IMR-90 (cell line): ENCODE results near the gene UBE3B. TPM values are rescaled to one million over a fixed set of nuclear protein-coding genes. Genes with fewer than 3 reads are reported as not detected.

ENCODE experiments used
- ATAC-seq: fragments of 200-7000 bp; cut with Tn5 transposase; 2 replicates; pipeline ENCODE4 v1.9.1; 2020; ENCODE audit warnings: low read depth, mild to moderate bottlenecking, moderate library complexity
- BruUV-seq: library from RNA; stranded (reverse); fragments of 400-500 nt; replicated peaks from 2 replicates; lab custom pipeline; 2021; lab: Mats Ljungman, UMichigan
- CTCF ChIA-PET: fragments of 300-600 bp; formaldehyde crosslinking; extraction: SDS; loops from one replicate; lab custom pipeline; 2021; ENCODE audit warnings: antibody characterized with exemption; lab: Yijun Ruan, JAX
- POLR2A ChIA-PET: fragments of 300-600 bp; sonication (Branson Sonifier 250); formaldehyde crosslinking; loops from one replicate; lab custom pipeline; 2022; ENCODE audit warnings: antibody characterized with exemption; ENCODE audit not compliant: unreplicated experiment; lab: Charles Lee
- DNase-seq: peaks from one replicate; pipeline ENCODE4 v3.0.0; 2013
- H2AFZ ChIP-seq: replicated peaks from 2 replicates; pipeline ENCODE3; 2013; ENCODE audit warnings: low read length, mild to moderate bottlenecking; ENCODE audit not compliant: poor library complexity
- H2AK5ac ChIP-seq: 2 replicates; pipeline ENCODE4 v1.6.1; 2013; ENCODE audit warnings: low read depth, low read length, inconsistent platforms
- H2AK9ac ChIP-seq: replicated peaks from 2 replicates; pipeline ENCODE3; 2013; ENCODE audit warnings: mild to moderate bottlenecking, low read depth, low read length, moderate library complexity; ENCODE audit not compliant: poor library complexity
- H2BK120ac ChIP-seq: 2 replicates; pipeline ENCODE4 v1.6.1; 2013; ENCODE audit warnings: low read depth, low read length, inconsistent platforms
- H2BK15ac ChIP-seq: 3 replicates; pipeline ENCODE4 v1.6.1; 2013; ENCODE audit warnings: low read depth, low read length, inconsistent platforms
- H2BK20ac ChIP-seq: 2 replicates; pipeline ENCODE4 v1.6.1; 2013; ENCODE audit warnings: low read depth, mild to moderate bottlenecking, inconsistent platforms, low read length, moderate library complexity
- H2BK5ac ChIP-seq: 2 replicates; pipeline ENCODE4 v1.6.1; 2013; ENCODE audit warnings: mild to moderate bottlenecking, low read depth, low read length, inconsistent platforms; ENCODE audit not compliant: poor library complexity, severe bottlenecking
- H3K14ac ChIP-seq: replicated peaks from 2 replicates; pipeline ENCODE4 v1.6.1; 2013; ENCODE audit warnings: low read depth, low read length, inconsistent platforms
- H3K18ac ChIP-seq: 2 replicates; pipeline ENCODE4 v1.6.1; 2013; ENCODE audit warnings: low read depth, low read length, control low read depth
- H3K23ac ChIP-seq: 2 replicates; pipeline ENCODE4 v1.6.1; 2013; ENCODE audit warnings: low read depth, low read length, inconsistent platforms
- H3K27ac ChIP-seq: 2 replicates; pipeline ENCODE4 v1.5.1; 2013; ENCODE audit warnings: mild to moderate bottlenecking, control low read depth, low read length; ENCODE audit not compliant: insufficient read depth
- H3K27me3 ChIP-seq: 2 replicates; pipeline ENCODE4 v1.6.1; 2013; ENCODE audit warnings: low read length; ENCODE audit not compliant: control insufficient read depth, insufficient read depth
- H3K36me3 ChIP-seq: 2 replicates; pipeline ENCODE4 v1.6.1; 2013; ENCODE audit warnings: low read length, mixed read lengths; ENCODE audit not compliant: control insufficient read depth, insufficient read depth
- H3K4ac ChIP-seq: 2 replicates; pipeline ENCODE4 v1.6.1; 2013; ENCODE audit warnings: low read depth, low read length, inconsistent platforms
- H3K4me1 ChIP-seq: 2 replicates; pipeline ENCODE4 v1.6.1; 2013; ENCODE audit warnings: low read length, mixed read lengths; ENCODE audit not compliant: control insufficient read depth, insufficient read depth
- H3K4me2 ChIP-seq: 2 replicates; pipeline ENCODE4 v1.6.1; 2013; ENCODE audit warnings: low read depth, mild to moderate bottlenecking, control low read depth, low read length, moderate library complexity
- H3K4me3 ChIP-seq: 2 replicates; pipeline ENCODE4 v1.5.1; 2013; ENCODE audit warnings: low read depth, mild to moderate bottlenecking, control low read depth, low read length, moderate library complexity; ENCODE audit not compliant: insufficient read depth
- H3K56ac ChIP-seq: 2 replicates; pipeline ENCODE4 v1.6.1; 2013; ENCODE audit warnings: low read length, inconsistent platforms; ENCODE audit not compliant: insufficient read depth; ENCODE audit errors: extremely low read depth
- H3K79me1 ChIP-seq, 2 experiments: 2 replicates each; pipeline ENCODE4 v1.6.1; 2013; ENCODE audit warnings: low read length in 2 of 2, inconsistent platforms in 1 of 2, low read depth in 1 of 2
- H3K9ac ChIP-seq: 2 replicates; pipeline ENCODE4 v1.6.1; 2013; ENCODE audit warnings: low read depth, low read length, control low read depth
- H3K9me1 ChIP-seq: 2 replicates; pipeline ENCODE4 v1.6.1; 2013; ENCODE audit warnings: low read length, inconsistent platforms; ENCODE audit not compliant: insufficient read depth
- H3K9me3 ChIP-seq: 2 replicates; pipeline ENCODE4 v1.6.1; 2013; ENCODE audit warnings: low read length; ENCODE audit not compliant: control insufficient read depth, insufficient read depth
- H4K20me1 ChIP-seq: 2 replicates; pipeline ENCODE4 v1.6.1; 2013; ENCODE audit warnings: low read length, inconsistent platforms; ENCODE audit not compliant: insufficient read depth
- H4K5ac ChIP-seq: 2 replicates; pipeline ENCODE4 v1.6.1; 2013; ENCODE audit warnings: mild to moderate bottlenecking, low read depth, low read length, control low read depth
- H4K8ac ChIP-seq, 2 experiments: 2 replicates each; pipeline ENCODE4 v1.6.1; 2013; ENCODE audit warnings: low read depth in 2 of 2, low read length in 2 of 2, control low read depth in 1 of 2, inconsistent platforms in 1 of 2
- H4K91ac ChIP-seq: 2 replicates; pipeline ENCODE4 v1.6.1; 2013; ENCODE audit warnings: low read depth, low read length, inconsistent platforms; ENCODE audit not compliant: insufficient read depth
- BHLHE40 ChIP-seq: fragments of 150-350 bp; IDR thresholded peaks from 2 replicates; pipeline ENCODE4 v1.6.1; 2016; ENCODE audit warnings: mild to moderate bottlenecking, low read depth, low read length
- CHD1 ChIP-seq: IDR thresholded peaks from 2 replicates; pipeline ENCODE4 v1.6.1; 2012; ENCODE audit warnings: low read depth, low read length, improper control_type of control experiment
- MAZ ChIP-seq: IDR thresholded peaks from 2 replicates; pipeline ENCODE4 v1.6.1; 2012; ENCODE audit warnings: low read depth, mild to moderate bottlenecking, low read length, improper control_type of control experiment, moderate library complexity, borderline replicate concordance
- MXI1 ChIP-seq: IDR thresholded peaks from 2 replicates; pipeline ENCODE4 v1.6.1; 2012; ENCODE audit warnings: low read depth, mild to moderate bottlenecking, low read length, moderate library complexity, borderline replicate concordance
- NFE2L2 ChIP-seq: fragments of 150-350 bp; IDR thresholded peaks from 2 replicates; pipeline ENCODE4 v1.6.1; 2016; ENCODE audit warnings: low read depth, mild to moderate bottlenecking, low read length
- POLR2A ChIP-seq: IDR thresholded peaks from 2 replicates; pipeline ENCODE4 v1.6.1; 2012; ENCODE audit warnings: mild to moderate bottlenecking, low read depth, low read length
- RCOR1 ChIP-seq: IDR thresholded peaks from 2 replicates; pipeline ENCODE4 v1.6.1; 2012; ENCODE audit warnings: mild to moderate bottlenecking, low read length, improper control_type of control experiment; ENCODE audit not compliant: insufficient replicate concordance
- RFX5 ChIP-seq: IDR thresholded peaks from 2 replicates; pipeline ENCODE4 v1.8.0; 2012; ENCODE audit warnings: low read depth, mild to moderate bottlenecking, low read length, moderate library complexity
- SMC3 ChIP-seq: fragments of 150-350 bp; IDR thresholded peaks from 2 replicates; pipeline ENCODE4 v1.6.1; 2016; ENCODE audit warnings: low read depth, mild to moderate bottlenecking, antibody characterized with exemption, low read length, moderate library complexity
- WGBS, 2 experiments: methylation state at CpG; one replicate each; pipeline versions ENCODE4 v1.1.5 to v1.1.7; 2013; ENCODE audit warnings: missing lambda C conversion rate in 2 of 2; ENCODE audit not compliant: insufficient read length in 1 of 2; ENCODE audit errors: extremely low coverage in 2 of 2; 5-methylcytosine and 5-hydroxymethylcytosine counted together
- dilution Hi-C: fragments of 300-500 bp; cut with HindIII; formaldehyde crosslinking; loops from one replicate; pipeline ENCODE4 v1.14.3; 2018; ENCODE audit warnings: low sequenced_read_pairs; ENCODE audit not compliant: unreplicated experiment
- in situ Hi-C: fragments of 300-500 bp; cut with MboI; formaldehyde crosslinking; loops from 3 replicates; pipeline ENCODE4 v1.14.3; 2019; ENCODE audit warnings: low sequenced_read_pairs, inconsistent platforms, mixed read lengths
- intact Hi-C: fragments of 100-400 bp; cut with micrococcal nuclease; formaldehyde crosslinking; loops from 2 replicates; pipeline ENCODE4 v1.10.0; 2022
- polyA plus RNA-seq, 3 experiments: library from polyadenylated mRNA; depleted of rRNA; stranded (reverse); fragments of >200 nt; gene quantifications; 2 replicates each; pipeline ENCODE4 v1.2.3, GENCODE V29; 2012; ENCODE audit warnings: low replicate concordance in 1 of 3
- total RNA-seq: library from RNA; depleted of rRNA; stranded (reverse); fragments of >200 nt; gene quantifications from 2 replicates; pipeline ENCODE4 v1.2.3, GENCODE V29; 2012
- TF ChIP-seq, protein P1 (sequence below): conservative IDR thresholded peaks from 2 replicates; pipeline ENCODE4 v1.5.1; 2012; ENCODE audit warnings: mild to moderate bottlenecking, low read depth, low read length, improper control_type of control experiment
- TF ChIP-seq, protein P2 (sequence below): fragments of 150-350 bp; IDR thresholded peaks from 2 replicates; pipeline ENCODE4 v1.6.1; 2016; ENCODE audit warnings: low read depth, mild to moderate bottlenecking, low read length, moderate library complexity, borderline replicate concordance

UBE3B gene
- total and polyA plus RNA-seq, 2 of the 4 experiments (the other 2 are of a cell fraction) = 18.8 to 24.9 TPM

DNA sequence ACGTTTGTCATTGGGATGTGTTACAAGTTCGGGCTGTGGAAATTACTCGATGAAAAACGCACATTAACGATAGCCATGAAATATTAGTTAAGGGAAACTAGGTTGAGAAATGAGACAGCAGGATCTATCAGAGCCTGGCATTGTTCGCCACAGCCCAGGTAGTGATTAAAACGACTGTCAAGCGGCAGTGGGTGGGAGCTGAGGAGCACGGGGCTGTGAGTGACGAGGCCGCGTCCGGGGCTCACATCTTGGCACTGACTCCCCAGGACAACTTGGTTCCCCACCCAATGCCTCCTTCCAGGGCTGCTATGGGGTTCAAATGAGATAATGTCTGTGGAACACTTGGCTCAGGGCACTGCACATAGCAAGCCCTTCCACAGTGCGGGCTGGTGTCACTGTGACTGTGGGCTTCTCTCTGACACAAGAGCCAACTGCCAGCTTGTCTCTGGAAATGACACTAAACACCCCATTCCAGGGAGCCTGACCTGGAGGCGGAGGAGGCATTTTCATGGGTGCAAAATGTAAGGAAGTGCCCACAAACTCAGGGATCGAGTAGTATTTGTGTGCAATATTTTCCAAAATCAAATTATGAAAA lies 76.6 kb downstream of the UBE3B start:
- ChIA-PET CTCF (interaction anchor here (0.7 kb wide), 1 partner anchor 11 kb away, joined by 3 read pairs; no protein-coding TSS in a partner anchor), POLR2A (no interaction called here)
- Histone ChIP-seq H3K4me1 (no peaks in the 10 kb centered on the region), H2AFZ (no peak overlapping the region), H2BK120ac (no peak overlapping the region), H2BK15ac (no peak overlapping the region), H2BK20ac (no peak overlapping the region), H3K4me3 (no peak overlapping the region), H3K9ac (no peak overlapping the region), H3K9me3 (no peaks in the 10 kb centered on the region), H4K91ac (no peak overlapping the region), H4K20me1 (no peaks in the 10 kb centered on the region), H2AK5ac (no peak overlapping the region), H3K27me3 (peaks cover 31% of the 10 kb centered on the region), H4K8ac (no peak overlapping the region), H3K36me3 (no peaks in the 10 kb centered on the region), H3K23ac (no peak overlapping the region), H3K27ac (no peak overlapping the region), H3K4me2 (no peak overlapping the region), H3K18ac (no peak overlapping the region), H3K4ac (no peak overlapping the region), H4K5ac (no peak overlapping the region), H2AK9ac (no peak overlapping the region), H3K79me1 (no peaks in the 10 kb centered on the region), H3K9me1 (no peaks in the 10 kb centered on the region), H2BK5ac (no peak overlapping the region), H3K56ac (no peak overlapping the region), H3K14ac (no peak overlapping the region)
- in situ Hi-C loops (no loop called here), intact Hi-C loops (no loop called here), dilution Hi-C loops (no loop called here)
- no peak for DNase-seq
- TF ChIP-seq, protein P1, sequence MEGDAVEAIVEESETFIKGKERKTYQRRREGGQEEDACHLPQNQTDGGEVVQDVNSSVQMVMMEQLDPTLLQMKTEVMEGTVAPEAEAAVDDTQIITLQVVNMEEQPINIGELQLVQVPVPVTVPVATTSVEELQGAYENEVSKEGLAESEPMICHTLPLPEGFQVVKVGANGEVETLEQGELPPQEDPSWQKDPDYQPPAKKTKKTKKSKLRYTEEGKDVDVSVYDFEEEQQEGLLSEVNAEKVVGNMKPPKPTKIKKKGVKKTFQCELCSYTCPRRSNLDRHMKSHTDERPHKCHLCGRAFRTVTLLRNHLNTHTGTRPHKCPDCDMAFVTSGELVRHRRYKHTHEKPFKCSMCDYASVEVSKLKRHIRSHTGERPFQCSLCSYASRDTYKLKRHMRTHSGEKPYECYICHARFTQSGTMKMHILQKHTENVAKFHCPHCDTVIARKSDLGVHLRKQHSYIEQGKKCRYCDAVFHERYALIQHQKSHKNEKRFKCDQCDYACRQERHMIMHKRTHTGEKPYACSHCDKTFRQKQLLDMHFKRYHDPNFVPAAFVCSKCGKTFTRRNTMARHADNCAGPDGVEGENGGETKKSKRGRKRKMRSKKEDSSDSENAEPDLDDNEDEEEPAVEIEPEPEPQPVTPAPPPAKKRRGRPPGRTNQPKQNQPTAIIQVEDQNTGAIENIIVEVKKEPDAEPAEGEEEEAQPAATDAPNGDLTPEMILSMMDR = no peak
- TF ChIP-seq RFX5 (no peak), SMC3 (no peak), NFE2L2 (no peak), CHD1 (no peak), POLR2A (no peak), MXI1 (no peak), BHLHE40 (no peak), MAZ (no peak), RCOR1 (no peak)
- TF ChIP-seq, protein P2, sequence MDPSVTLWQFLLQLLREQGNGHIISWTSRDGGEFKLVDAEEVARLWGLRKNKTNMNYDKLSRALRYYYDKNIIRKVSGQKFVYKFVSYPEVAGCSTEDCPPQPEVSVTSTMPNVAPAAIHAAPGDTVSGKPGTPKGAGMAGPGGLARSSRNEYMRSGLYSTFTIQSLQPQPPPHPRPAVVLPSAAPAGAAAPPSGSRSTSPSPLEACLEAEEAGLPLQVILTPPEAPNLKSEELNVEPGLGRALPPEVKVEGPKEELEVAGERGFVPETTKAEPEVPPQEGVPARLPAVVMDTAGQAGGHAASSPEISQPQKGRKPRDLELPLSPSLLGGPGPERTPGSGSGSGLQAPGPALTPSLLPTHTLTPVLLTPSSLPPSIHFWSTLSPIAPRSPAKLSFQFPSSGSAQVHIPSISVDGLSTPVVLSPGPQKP = no peak
- 75% methylated on average over 5 of the region's 16 CpGs; no CpG with 5 or more reads in 1 of the 2 experiments for WGBS, 2 experiments
- ATAC-seq = no peak
- BruUV-seq = no TSS peak
